Fibroblast of villous mesenchyme (primary cell): Measurements from ENCODE around the gene CD34. TPM values are rescaled to one million over a fixed set of nuclear protein-coding genes. Genes with fewer than 3 reads are reported as not detected.
A peak's percentile ranks its signal among the peaks of the same experiment; 100 is the strongest.

Experiments
- DNase-seq: peaks from one replicate; pipeline ENCODE4 v3.0.0-alpha.2; 2010; ENCODE audit warnings: low read depth
- H3K4me3 ChIP-seq: 2 replicates; pipeline ENCODE4 v1.5.1; 2011; ENCODE audit warnings: low read depth, mild to moderate bottlenecking, low read length
- CTCF ChIP-seq: IDR thresholded peaks from 2 replicates; pipeline ENCODE4 v1.5.1; 2012; ENCODE audit warnings: low read depth, mild to moderate bottlenecking, low read length; ENCODE audit not compliant: insufficient read depth
- total RNA-seq: library from RNA; depleted of rRNA; stranded (reverse); fragments of >200 nt; gene quantifications from 2 replicates; pipeline ENCODE4 v1.2.3, GENCODE V29; 2012

The CD34 gene
- total RNA-seq, 1 donor: 0.43 TPM

GRCh38 chr1:207911856-207912760, 1.2 kb upstream of the CD34 start:
- no peak overlapping the region for H3K4me3 ChIP-seq
- no peak for DNase-seq
- no peak for TF ChIP-seq CTCF

DNA sequence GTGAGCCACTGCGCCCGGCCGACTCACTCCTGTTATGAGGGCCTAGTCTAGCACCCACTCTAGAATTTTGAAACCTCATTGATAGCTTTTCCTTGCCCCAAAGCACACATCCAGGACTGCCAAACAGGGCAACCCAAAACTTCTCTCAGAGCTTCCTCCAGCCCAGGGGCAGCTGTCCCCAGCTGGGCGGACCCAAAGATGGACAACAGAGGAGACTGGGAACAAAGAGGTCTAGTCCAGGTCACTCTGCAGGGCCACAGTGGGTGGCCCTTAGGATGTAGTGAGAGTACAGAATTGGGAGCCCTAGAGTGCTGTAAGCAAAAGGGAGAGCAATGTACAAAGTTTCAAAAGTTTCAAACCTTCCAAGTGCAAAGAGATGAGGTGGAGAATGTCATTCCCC, 1.2 kb downstream of the CD34 start:
- no peak for DNase-seq
- no peak overlapping the region for H3K4me3 ChIP-seq
- no peak for TF ChIP-seq CTCF

DNA sequence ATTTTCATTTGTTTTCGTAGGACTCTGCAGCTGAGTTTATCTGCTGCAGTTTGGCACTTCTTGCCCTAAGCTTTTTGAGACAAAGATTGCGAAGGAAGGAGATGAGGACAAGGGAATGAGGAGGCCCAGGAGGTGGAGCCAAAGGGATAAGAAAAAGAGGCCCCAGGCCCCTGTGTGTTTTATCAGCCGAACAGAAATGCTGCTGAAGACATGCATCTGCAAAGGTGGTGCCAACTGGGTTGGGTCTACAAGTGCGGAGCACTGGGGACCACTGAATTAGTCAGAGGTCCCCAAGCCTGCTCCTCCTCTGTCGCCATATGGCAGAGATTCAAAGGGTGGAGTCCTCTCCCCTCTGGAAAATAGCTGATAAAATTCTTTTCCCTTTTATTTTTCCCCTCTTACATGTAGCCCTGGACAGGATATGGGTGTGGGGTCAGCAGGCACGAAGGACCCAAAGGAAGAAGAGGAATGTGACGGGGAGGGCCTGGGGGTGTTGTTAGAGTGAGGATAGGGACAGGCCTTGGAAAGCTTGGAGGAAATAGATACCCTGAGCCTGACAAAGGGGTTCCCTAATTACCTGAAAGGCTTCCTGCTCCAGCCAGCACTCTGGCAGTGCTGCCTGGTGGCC, 2.7 kb downstream of the CD34 start:
- no peak for DNase-seq
- no peak overlapping the region for H3K4me3 ChIP-seq
- TF ChIP-seq CTCF: no peak

GRCh38 chr1:207904391-207904790, 6.5 kb downstream of the CD34 start:
- no peak for DNase-seq
- H3K4me3 ChIP-seq: no peak overlapping the region
- no peak for TF ChIP-seq CTCF

DNA sequence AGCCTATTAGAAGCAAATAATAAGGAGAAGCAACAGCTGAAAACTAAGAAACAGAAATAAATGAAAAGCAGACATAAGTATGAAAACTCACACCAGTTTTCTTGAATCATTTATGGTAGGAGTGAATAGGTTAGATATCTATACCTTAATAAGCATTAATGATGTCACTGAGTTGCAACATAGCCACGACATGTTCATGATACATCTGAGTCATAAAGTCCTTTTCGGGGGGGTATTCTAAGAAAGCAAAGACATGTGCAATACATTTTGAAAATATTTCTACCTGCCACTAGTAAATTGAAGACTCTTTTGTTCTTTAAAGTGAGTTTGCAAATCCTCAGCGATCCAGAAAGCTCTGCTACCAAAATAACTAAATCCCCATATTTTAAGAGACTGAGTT, 7.2 kb downstream of the CD34 start:
- H3K4me3 ChIP-seq: no peak overlapping the region
- no peak for TF ChIP-seq CTCF
- DNase-seq: peak; percentile 9

DNA sequence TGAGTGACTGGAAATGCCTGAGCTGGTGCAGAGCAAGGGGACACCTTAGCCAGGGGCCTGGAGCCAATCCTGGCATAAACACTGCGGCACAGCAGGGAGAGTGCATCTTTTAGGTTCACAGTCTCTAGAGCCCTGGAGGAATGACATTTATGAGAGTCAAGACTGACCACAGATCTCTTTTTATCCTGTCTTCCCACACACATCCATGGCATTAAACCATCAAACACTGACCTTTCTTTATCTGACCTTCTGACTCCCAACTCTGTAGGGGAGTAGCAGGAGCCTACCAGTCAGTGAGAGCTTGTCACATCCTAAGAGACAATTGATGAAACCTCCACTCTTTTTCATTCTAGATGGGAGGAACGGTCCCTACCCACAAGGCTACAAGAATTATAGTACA, 7.9 kb downstream of the CD34 start:
- peak; percentile 5 for DNase-seq
- H3K4me3 ChIP-seq: no peak overlapping the region
- TF ChIP-seq CTCF: no peak

DNA sequence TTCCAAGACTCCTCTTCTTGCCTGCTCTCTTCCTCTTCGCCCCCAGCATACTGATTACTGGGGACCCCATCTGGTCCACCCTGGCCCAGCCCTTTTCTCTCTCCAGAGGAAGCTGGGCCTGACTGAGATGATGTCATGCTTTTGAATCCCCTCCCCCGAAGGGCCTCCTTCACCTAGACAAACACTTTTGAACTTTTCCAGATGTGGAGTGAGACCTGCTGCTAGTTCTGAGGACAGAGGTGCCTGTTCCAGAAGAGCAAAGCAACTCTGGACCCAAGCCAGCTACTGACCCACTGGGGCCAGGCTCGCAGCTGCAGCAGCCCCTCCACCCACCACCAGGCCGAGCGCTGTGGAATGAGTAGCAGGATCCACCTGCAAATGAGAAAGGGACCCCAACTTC, 8.4 kb downstream of the CD34 start:
- DNase-seq: no peak
- no peak for TF ChIP-seq CTCF
- no peak overlapping the region for H3K4me3 ChIP-seq
